ENCODE results near the gene FAM76B. TPM values are rescaled to one million over a fixed set of nuclear protein-coding genes. Genes with fewer than 3 reads are reported as not detected.

The FAM76B gene
- 12.7 TPM for polyA plus RNA-seq (2012; ENCODE audit: insufficient read length, low read depth)

- TF ChIP-seq TAF1 (IDR thresholded peaks at IDR 0.05; ENCODE audit: borderline replicate concordance, insufficient read depth, low read length) (peak; percentile 91), POLR2AphosphoS5 (IDR thresholded peaks at IDR 0.05; ENCODE audit: low read depth, low read length) (no peak; the same call in 1 of the 2 replicates), FOXP2 (optimal IDR thresholded peaks at IDR 0.05; ENCODE audit: borderline replicate concordance, extremely low read depth, extremely low read length, insufficient read depth) (peak; percentile 96), SIN3A (IDR thresholded peaks at IDR 0.05; ENCODE audit: borderline replicate concordance, insufficient read depth, low read length) (peak; percentile 79; the same call in 1 of the 2 replicates), REST (IDR thresholded peaks at IDR 0.05; ENCODE audit: insufficient read depth in 1 of 2, low read depth in 2 of 2, low read length in 2 of 2) (peak in 1 of 2 experiments; percentile 63; a peak in 1 of 4 replicates)
Observed at GRCh38 chr11:95789506-95790122, at the start of gene FAM76B. FAM76B (minus strand) TSS chr11:95789782; CDS start chr11:95789478, 304 bp downstream.

DNA sequence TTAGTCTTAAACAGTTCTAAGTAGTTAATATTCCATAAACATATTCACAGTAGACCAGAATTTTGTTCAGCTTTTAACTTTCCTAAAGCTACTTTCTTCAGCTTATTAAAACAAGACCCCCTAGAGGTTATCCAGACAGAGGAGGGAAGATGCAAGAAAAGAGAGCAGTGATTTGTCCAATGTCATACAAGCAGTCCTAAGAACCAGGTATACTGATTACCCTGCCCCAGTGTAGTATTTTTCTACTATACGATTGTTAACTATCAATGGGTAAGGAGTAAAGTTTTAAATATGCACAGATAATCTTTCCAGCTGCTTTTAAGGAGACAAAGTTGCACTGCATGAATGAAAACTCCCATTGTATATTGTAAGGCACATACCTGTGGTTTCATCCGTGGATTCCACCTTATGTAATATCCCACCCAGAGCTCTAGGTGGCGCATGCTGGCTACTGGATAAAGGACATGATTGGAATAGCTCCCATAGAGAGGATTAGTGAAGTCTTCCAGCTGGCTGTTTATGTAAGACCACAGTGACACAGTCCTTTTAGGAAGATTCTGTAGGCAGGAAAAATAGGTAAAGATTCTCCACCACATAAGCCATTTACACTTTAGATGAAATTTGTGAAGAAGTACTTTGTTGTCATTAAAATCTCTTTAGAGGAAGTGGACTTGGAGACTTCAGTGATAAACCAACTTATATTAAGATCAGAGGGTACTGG, 46.3 kb upstream of the FAM76B start:
- TF ChIP-seq REST (IDR thresholded peaks at IDR 0.05; ENCODE audit: insufficient read depth in 1 of 2, low read depth in 2 of 2, low read length in 2 of 2), result no peak
- TF ChIP-seq SIN3A (IDR thresholded peaks at IDR 0.05; ENCODE audit: borderline replicate concordance, insufficient read depth, low read length), result no peak
- no peak for TF ChIP-seq TAF1 (IDR thresholded peaks at IDR 0.05; ENCODE audit: borderline replicate concordance, insufficient read depth, low read length)
- no peak for TF ChIP-seq POLR2AphosphoS5 (IDR thresholded peaks at IDR 0.05; ENCODE audit: low read depth, low read length)
- TF ChIP-seq FOXP2 (optimal IDR thresholded peaks at IDR 0.05; ENCODE audit: borderline replicate concordance, extremely low read depth, extremely low read length, insufficient read depth), result no peak

- TF ChIP-seq POLR2AphosphoS5 (IDR thresholded peaks at IDR 0.05; ENCODE audit: low read depth, low read length) (no peak), FOXP2 (optimal IDR thresholded peaks at IDR 0.05; ENCODE audit: borderline replicate concordance, extremely low read depth, extremely low read length, insufficient read depth) (no peak), REST (IDR thresholded peaks at IDR 0.05; ENCODE audit: insufficient read depth in 1 of 2, low read depth in 2 of 2, low read length in 2 of 2) (no peak), TAF1 (IDR thresholded peaks at IDR 0.05; ENCODE audit: borderline replicate concordance, insufficient read depth, low read length) (no peak), SIN3A (IDR thresholded peaks at IDR 0.05; ENCODE audit: borderline replicate concordance, insufficient read depth, low read length) (no peak)
Observed at GRCh38 chr11:95835351-95835750, 45.8 kb upstream of the FAM76B start.

DNA sequence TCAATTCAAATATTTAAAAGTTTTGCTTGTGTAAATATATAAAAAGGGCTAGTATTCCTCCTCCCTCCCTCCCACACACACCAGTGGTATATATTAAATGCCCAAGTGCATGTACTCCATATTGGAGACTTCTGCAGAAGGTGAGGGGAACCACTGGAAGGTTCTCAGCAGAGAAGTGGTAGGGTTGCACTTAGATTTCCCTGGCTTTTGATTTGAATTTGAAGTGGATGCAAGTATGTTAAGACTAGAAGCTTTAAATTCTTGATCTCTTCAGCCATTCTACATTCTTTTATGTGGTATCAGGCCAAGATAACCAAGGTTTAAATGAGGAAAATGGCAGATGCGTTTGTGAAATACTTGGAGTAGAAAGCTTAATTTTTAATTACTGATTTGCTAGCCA, 43.8 kb upstream of the FAM76B start:
- TF ChIP-seq FOXP2 (optimal IDR thresholded peaks at IDR 0.05; ENCODE audit: borderline replicate concordance, extremely low read depth, extremely low read length, insufficient read depth) (no peak), TAF1 (IDR thresholded peaks at IDR 0.05; ENCODE audit: borderline replicate concordance, insufficient read depth, low read length) (no peak), SIN3A (IDR thresholded peaks at IDR 0.05; ENCODE audit: borderline replicate concordance, insufficient read depth, low read length) (no peak), POLR2AphosphoS5 (IDR thresholded peaks at IDR 0.05; ENCODE audit: low read depth, low read length) (no peak), REST (IDR thresholded peaks at IDR 0.05; ENCODE audit: insufficient read depth in 1 of 2, low read depth in 2 of 2, low read length in 2 of 2) (no peak)

Data from PFSK-1 (cell line).